ENCODE data around the gene TMC5. TPM values are rescaled to one million over a fixed set of nuclear protein-coding genes. Genes with fewer than 3 reads are reported as not detected.
"Not testable (repeated sequence)": the region's sequence is repeated elsewhere in the genome, so short reads cannot be mapped to it uniquely, and the experiment has no call there.

TMC5 gene
- total RNA-seq, 4 donors from 2014 or later = 3.0 TPM; not detected in 3

DNA sequence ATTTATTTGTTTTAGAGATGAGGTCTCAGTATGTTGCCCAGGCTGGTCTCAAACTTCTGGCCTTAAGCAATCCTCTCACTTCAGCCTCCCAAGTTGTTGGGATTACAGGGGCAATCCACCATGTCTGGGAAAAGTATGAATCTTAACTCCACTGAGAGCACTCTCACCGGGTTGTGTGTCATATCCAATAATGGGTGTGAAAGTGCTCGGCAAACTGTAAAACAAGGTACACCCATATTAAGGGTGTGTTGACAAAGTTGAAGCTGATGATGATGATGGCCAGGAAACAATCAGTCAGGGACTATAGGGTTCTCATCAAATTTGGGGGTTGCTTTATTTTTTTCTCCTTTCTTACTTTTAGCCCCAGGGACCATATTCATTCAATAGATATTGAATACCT lies 25.3 kb upstream of the TMC5 start:
- no peaks in the 10 kb centered on the region for H3K4me1 ChIP-seq
- ATAC-seq = no peak
- no peak overlapping the region for H3K4me3 ChIP-seq
- H3K9me3 ChIP-seq = peaks cover 0 to 5% (median 0%) of the 10 kb centered on the region in 3 donors
- H3K27ac ChIP-seq = no peak overlapping the region
- no peaks in the 10 kb centered on the region for H3K36me3 ChIP-seq
- TF ChIP-seq EP300 (IDR thresholded peaks at IDR 0.05) (no peak), POLR2A (IDR thresholded peaks at IDR 0.05) (no peak), POLR2AphosphoS5 (IDR thresholded peaks at IDR 0.05) (no peak), CTCF (IDR thresholded peaks at IDR 0.05) (no peak)
- WGBS, 2 donors (ENCODE audit: low coverage in 1 of 2) = 70 to 100% methylated on average over 2 of the region's 2 CpGs
- H3K27me3 ChIP-seq = peaks cover 54% of the 10 kb centered on the region

DNA sequence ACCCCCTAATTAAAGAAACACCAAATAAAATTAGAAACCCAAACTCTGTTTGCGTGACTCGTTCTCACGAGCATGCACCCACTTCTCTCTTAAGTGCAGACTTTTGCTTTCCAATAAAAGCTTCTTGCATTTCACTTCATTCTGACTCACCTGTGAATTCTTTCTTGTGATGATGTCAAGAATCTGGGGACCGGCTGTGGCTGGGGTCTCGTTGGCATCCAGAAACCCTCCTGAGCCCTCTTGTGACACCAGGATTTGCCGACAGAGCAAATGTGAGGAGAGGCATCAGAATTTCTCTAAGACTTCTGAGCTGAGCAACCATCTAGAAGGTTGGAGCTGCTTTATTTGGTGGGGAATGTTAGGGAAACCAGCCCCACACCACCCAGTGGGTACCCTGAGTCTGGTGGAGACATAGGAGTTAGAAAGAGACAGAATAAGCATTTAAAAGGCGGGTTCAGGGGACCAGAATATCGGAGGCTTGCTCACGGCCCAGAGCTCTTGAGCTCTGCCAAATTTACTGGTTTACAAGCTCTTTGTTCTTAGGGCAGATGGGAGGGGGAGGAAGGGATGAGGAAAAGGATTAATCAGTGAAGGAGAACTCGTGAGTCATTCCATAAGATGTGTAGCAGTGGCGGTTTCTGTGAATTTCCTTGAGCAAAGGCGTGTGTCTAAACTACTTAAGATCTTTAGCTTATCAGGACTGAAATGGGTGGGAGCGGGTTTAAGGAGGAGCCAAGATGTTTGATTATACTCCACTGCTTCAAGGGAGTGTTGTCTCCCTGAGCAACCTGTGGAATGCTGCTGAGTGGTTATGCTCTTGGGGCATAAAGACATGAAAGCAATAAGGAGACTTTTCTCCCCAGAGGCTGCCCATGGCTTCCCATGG lies 24.2 kb upstream of the TMC5 start:
- TF ChIP-seq EP300 (IDR thresholded peaks at IDR 0.05) = no peak
- TF ChIP-seq POLR2AphosphoS5 (IDR thresholded peaks at IDR 0.05) = no peak
- no peak for TF ChIP-seq CTCF (IDR thresholded peaks at IDR 0.05)
- no peak for TF ChIP-seq POLR2A (IDR thresholded peaks at IDR 0.05)
- Histone ChIP-seq H3K27ac (no peak overlapping the region), H3K36me3 (no peaks in the 10 kb centered on the region), H3K4me3 (no peak overlapping the region), H3K4me1 (no peaks in the 10 kb centered on the region), H3K9me3 (peaks cover 0 to 5% (median 0%) of the 10 kb centered on the region in 3 donors), H3K27me3 (peaks cover 48% of the 10 kb centered on the region)
- 37 to 49% methylated on average over 7 to 12 of the region's 13 CpGs for WGBS, 2 donors (ENCODE audit: low coverage in 1 of 2)
- ATAC-seq = no peak

DNA sequence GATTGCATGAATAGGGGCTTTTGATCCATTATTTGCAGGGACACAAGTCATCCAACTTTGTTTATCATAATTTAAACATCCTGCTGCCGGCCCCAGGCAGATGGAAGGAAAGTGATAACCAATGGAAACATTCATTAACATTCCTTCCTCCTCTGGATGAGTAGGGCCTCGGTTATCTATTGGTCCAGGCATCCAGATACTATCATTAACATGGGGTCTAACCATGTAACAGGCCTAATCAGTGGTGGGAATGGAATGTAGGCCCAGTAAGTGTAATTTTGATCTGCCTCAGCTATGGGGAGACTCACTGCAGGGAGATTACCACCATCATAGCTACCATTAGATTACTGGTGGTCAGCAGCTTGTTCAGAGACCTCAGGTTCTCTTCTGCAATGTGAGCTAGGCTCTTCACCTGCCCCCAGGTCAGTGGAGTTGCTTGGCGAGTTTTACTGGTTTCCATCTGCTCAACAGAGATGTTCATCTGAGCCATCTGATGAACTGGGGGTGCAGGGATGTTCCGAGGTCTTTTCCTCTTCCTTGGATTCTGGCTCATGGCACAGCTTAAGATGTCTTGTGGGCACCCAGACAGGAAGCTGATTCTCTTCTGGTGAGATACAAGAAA lies 21.9 kb upstream of the TMC5 start:
- H3K27ac ChIP-seq, H3K4me1 ChIP-seq, H3K4me3 ChIP-seq, H3K36me3 ChIP-seq, ATAC-seq: not testable (repeated sequence)
- Histone ChIP-seq H3K9me3 (peaks cover 0 to 12% (median 0%) of the 10 kb centered on the region in 3 donors), H3K27me3 (peaks cover 29% of the 10 kb centered on the region)
- 50 to 83% methylated on average over 1 to 3 of the region's 4 CpGs for WGBS, 2 donors (ENCODE audit: low coverage in 1 of 2)

DNA sequence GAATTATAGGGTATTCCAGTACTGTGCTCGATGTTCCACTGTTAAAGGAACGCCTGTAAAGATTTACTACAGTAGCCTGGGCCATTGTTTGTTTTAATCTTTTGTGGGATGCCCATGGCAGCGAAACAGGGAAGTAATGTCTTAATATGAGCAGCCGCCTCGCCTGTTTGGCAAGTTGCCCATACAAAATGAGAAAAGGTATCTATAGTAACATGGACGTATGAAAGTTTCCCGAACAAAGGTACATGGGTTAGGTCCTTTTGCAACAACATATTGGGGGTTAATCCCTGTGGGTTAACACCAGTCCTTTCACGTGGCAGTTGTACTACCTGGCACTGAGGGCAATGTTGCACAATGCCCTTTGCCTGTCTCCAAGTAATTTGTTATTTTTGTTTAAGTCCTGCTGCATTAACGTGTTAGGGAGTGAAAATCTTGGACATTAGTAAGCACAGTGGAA lies 21.1 kb upstream of the TMC5 start:
- H3K27me3 ChIP-seq = peaks cover 21% of the 10 kb centered on the region
- no peak overlapping the region for H3K27ac ChIP-seq
- peaks cover 0 to 16% (median 0%) of the 10 kb centered on the region in 3 donors for H3K9me3 ChIP-seq
- no peaks in the 10 kb centered on the region for H3K36me3 ChIP-seq
- WGBS, 2 donors (ENCODE audit: low coverage in 1 of 2) = 27 to 31% methylated on average over 4 to 9 of the region's 9 CpGs
- no peak for ATAC-seq
- no peak overlapping the region for H3K4me3 ChIP-seq
- no peak for TF ChIP-seq EP300 (IDR thresholded peaks at IDR 0.05)
- TF ChIP-seq POLR2AphosphoS5 (IDR thresholded peaks at IDR 0.05) = peak; percentile 16
- H3K4me1 ChIP-seq = no peaks in the 10 kb centered on the region

GRCh38 chr16:19397373-19397772 lies 20.3 kb upstream of the TMC5 start:
- not testable (repeated sequence) for H3K4me1 ChIP-seq, H3K4me3 ChIP-seq, H3K27ac ChIP-seq, ATAC-seq, H3K36me3 ChIP-seq
- peaks cover 13% of the 10 kb centered on the region for H3K27me3 ChIP-seq
- WGBS, 2 donors (ENCODE audit: low coverage in 1 of 2) = 58% methylated on average over 1 to 2 of the region's 2 CpGs
- H3K9me3 ChIP-seq = peaks cover 0 to 23% (median 0%) of the 10 kb centered on the region in 3 donors

DNA sequence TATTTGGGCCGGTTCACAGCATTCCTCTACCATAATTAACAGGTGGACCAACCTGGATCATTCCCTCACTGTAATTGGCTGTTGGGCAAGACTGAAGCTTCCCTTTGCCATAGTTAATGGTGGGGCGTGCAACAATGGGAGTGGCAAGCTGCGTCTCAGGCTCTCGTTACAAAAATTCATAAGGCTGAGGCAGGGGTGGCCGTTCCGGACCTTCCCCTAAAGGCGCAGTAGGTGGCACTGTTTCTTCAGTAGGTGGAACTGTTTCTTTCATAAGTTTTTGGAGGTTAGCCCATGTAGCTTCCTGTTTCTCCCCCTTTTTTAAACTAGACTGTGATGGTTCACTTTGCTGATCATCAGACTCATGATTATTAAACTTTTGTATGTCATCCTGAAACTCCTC lies 17.0 kb upstream of the TMC5 start:
- peaks cover 0 to 28% (median 0%) of the 10 kb centered on the region in 3 donors for H3K9me3 ChIP-seq
- H3K27me3 ChIP-seq = peaks cover 21% of the 10 kb centered on the region
- H3K27ac ChIP-seq = no peak overlapping the region
- no peak for ATAC-seq
- H3K4me1 ChIP-seq = no peaks in the 10 kb centered on the region
- no peaks in the 10 kb centered on the region for H3K36me3 ChIP-seq
- WGBS, 2 donors (ENCODE audit: low coverage in 1 of 2) = 45 to 57% methylated on average over 3 to 4 of the region's 7 CpGs
- H3K4me3 ChIP-seq = no peak overlapping the region
- TF ChIP-seq POLR2AphosphoS5 (IDR thresholded peaks at IDR 0.05) (no peak), EP300 (IDR thresholded peaks at IDR 0.05) (no peak), POLR2A (IDR thresholded peaks at IDR 0.05) (no peak), CTCF (IDR thresholded peaks at IDR 0.05) (no peak)

Data from gastroesophageal sphincter (tissue), 4 donors.